Body of pancreas (tissue), 4 donors: ENCODE results near the gene SNPH. TPM values are rescaled to one million over a fixed set of nuclear protein-coding genes. Genes with fewer than 3 reads are reported as not detected.
A peak's percentile ranks its signal among the peaks of the same experiment; 100 is the strongest.
"Not testable (repeated sequence)": the region's sequence is repeated elsewhere in the genome, so short reads cannot be mapped to it uniquely, and the experiment has no call there.

Experiments
- ATAC-seq: fragments of 150-250 bp; one replicate; pipeline ENCODE4 v1.9.1; 2016
- DNase-seq, 4 donors: peaks; one replicate each; pipeline ENCODE4 v3.0.0-alpha.2; 2019
- H3K27ac ChIP-seq, 4 donors: fragments of 200-600 bp; sonication (generic); 1 replicate in 3 of 4; 2 replicates in 1 of 4; pipeline versions ENCODE4 v1.5.1 to v1.6.1; 2016 to 2019; ENCODE audit warnings: mild to moderate bottlenecking in 1 of 4, mixed read lengths in 1 of 4, moderate library complexity in 1 of 4
- H3K27me3 ChIP-seq, 2 donors: fragments of 200-600 bp; sonication (generic); one replicate each; pipeline ENCODE4 v1.6.0; 2016; ENCODE audit warnings: mild to moderate bottlenecking in 1 of 2
- H3K36me3 ChIP-seq, 2 donors: fragments of 200-600 bp; sonication (generic); replicated peaks in 1 of 2; 2 replicates each; pipeline ENCODE4 v1.5.1; 2016; ENCODE audit warnings: low read depth in 2 of 2; ENCODE audit not compliant: insufficient read depth in 1 of 2
- H3K4me1 ChIP-seq: fragments of 200-600 bp; sonication (generic); one replicate; pipeline ENCODE4 v1.6.0; 2016
- H3K4me3 ChIP-seq, 2 donors: fragments of 200-600 bp; sonication (generic); 1 replicate in 1 of 2; 2 replicates in 1 of 2; pipeline ENCODE4 v1.5.1; 2016 to 2019
- H3K9me3 ChIP-seq, 3 donors: fragments of 200-600 bp; sonication (generic); 1 replicate in 2 of 3; 2 replicates in 1 of 3; pipeline ENCODE4 v1.5.1; 2016
- CTCF ChIP-seq, 7 experiments: fragments of 450-650 bp in 4 of 7; fragments of 200-600 bp in 3 of 7; sonication (generic) in 3 of 7; IDR thresholded peaks; one replicate each; pipeline ENCODE4 v1.5.1; 2016 to 2019; ENCODE audit warnings: antibody characterized with exemption in 7 of 7
- POLR2A ChIP-seq, 3 donors: fragments of 450-650 bp; IDR thresholded peaks; one replicate each; pipeline ENCODE4 v1.6.1; 2016; ENCODE audit warnings: antibody characterized with exemption in 3 of 3, mild to moderate bottlenecking in 2 of 3
- whole genome bisulfite sequencing, 2 donors: methylation state at CpG; one replicate each; pipeline ENCODE4 v1.1.5; 2017; 5-methylcytosine and 5-hydroxymethylcytosine counted together
- intact Hi-C: fragments of 100-400 bp; cut with DNase I; formaldehyde crosslinking; loops from one replicate; pipeline ENCODE4 v1.15.1; 2023
- total RNA-seq, 2 donors: library from RNA; depleted of rRNA; stranded (reverse); fragments of >200 nt; gene quantifications; one replicate each; pipeline ENCODE4 v1.1.0, GENCODE V29; 2016

Gene SNPH
- 1 to 10 TPM; 3.3 to 3.4 TPM for total RNA-seq

- Histone ChIP-seq H3K27ac (peak within 1 kb of the TSS in 3 of 4 donors; percentile 38 to 54 (median 48)), H3K4me1 (peaks cover 11% of the 10 kb centered on the region), H3K27me3 (no peaks in the 10 kb centered on the region), H3K36me3 (no peaks in the 10 kb centered on the region), H3K9me3 (no peaks in the 10 kb centered on the region), H3K4me3 (peak within 1 kb of the TSS; percentile 47 to 72)
- WGBS, 2 donors: 0 to 1% methylated on average over 12 to 53 of the region's 61 CpGs
- peak; percentile 66 to 81 (median 73) for DNase-seq
- ATAC-seq: peak; percentile 87
- intact Hi-C loops: no loop called here
- TF ChIP-seq CTCF (IDR thresholded peaks at IDR 0.05) (no peak), POLR2A (IDR thresholded peaks at IDR 0.05) (peak in 1 of 3 donors; percentile 30)
These were observed at the start of gene SNPH for GRCh38 chr20:1266167-1266973. Gene SNPH, plus strand, starts transcription at chr20:1266294. Its CDS starts 29,946 bp downstream, at chr20:1296240.

GRCh38 chr20:1216527-1217427 lies 49.3 kb upstream of the SNPH start:
- H3K27ac ChIP-seq, ATAC-seq, H3K36me3 ChIP-seq, H3K9me3 ChIP-seq, H3K4me1 ChIP-seq, H3K27me3 ChIP-seq, intact Hi-C loops, H3K4me3 ChIP-seq, DNase-seq: not testable (repeated sequence)
- WGBS, 2 donors: 54 to 62% methylated on average over 11 to 18 of the region's 19 CpGs

DNA sequence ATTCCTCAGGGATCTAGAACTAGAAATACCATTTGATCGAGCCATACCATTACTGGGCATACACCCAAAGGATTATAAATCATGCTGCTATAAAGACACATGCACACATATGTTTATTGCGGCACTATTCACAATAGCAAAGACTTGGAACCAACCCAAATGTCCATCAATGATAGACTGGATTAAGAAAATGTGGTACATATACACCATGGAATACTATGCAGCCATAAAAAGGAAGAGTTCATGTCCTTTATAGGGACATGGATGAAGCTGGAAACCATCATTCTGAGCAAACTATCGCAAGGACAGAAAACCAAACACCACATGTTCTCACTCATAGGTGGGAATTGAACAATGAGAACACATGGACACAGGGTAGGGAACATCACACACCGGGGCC lies 43.3 kb upstream of the SNPH start:
- H3K27me3 ChIP-seq, H3K4me3 ChIP-seq, H3K9me3 ChIP-seq, DNase-seq, intact Hi-C loops, H3K36me3 ChIP-seq, H3K27ac ChIP-seq, ATAC-seq: not testable (repeated sequence)
- 85 to 87% methylated on average over 3 to 4 of the region's 4 CpGs for WGBS, 2 donors
- peaks cover 12% of the 10 kb centered on the region for H3K4me1 ChIP-seq

- ATAC-seq (no peak), DNase-seq (no peak)
- Histone ChIP-seq H3K4me1 (peaks cover 12% of the 10 kb centered on the region), H3K36me3 (no peaks in the 10 kb centered on the region), H3K27me3 (peaks cover 0 to 5% of the 10 kb centered on the region in 2 donors), H3K27ac (no peak overlapping the region), H3K4me3 (no peak overlapping the region), H3K9me3 (no peaks in the 10 kb centered on the region)
- no peak for TF ChIP-seq CTCF (IDR thresholded peaks at IDR 0.05)
- no peak for TF ChIP-seq POLR2A (IDR thresholded peaks at IDR 0.05)
- intact Hi-C loops: no loop called here
- 83 to 84% methylated on average over 20 of the region's 20 CpGs for WGBS, 2 donors
These were observed 41.7 kb upstream of the SNPH start for GRCh38 chr20:1224205-1224890.

GRCh38 chr20:1225263-1225782 lies 40.8 kb upstream of the SNPH start:
- Histone ChIP-seq H3K9me3 (no peaks in the 10 kb centered on the region), H3K4me3 (peak overlapping the region in 1 of 2 donors; percentile 36), H3K27ac (no peak overlapping the region), H3K36me3 (no peaks in the 10 kb centered on the region), H3K27me3 (peaks cover 0 to 5% of the 10 kb centered on the region in 2 donors), H3K4me1 (peaks cover 12% of the 10 kb centered on the region)
- ATAC-seq (no peak), DNase-seq (peak in 1 of 4 donors; percentile 79)
- 4 to 6% methylated on average over 21 to 28 of the region's 30 CpGs for WGBS, 2 donors
- intact Hi-C loops: no loop called here
- TF ChIP-seq POLR2A (IDR thresholded peaks at IDR 0.05): no peak
- no peak for TF ChIP-seq CTCF (IDR thresholded peaks at IDR 0.05)
